Measurements from ENCODE around the gene DGKI. TPM values are rescaled to one million over a fixed set of nuclear protein-coding genes. Genes with fewer than 3 reads are reported as not detected.

DGKI gene
- total RNA-seq, 4 donors from 2014 or later, result 0.02 to 1.8 (median 0.07) TPM; not detected in 1

DNA sequence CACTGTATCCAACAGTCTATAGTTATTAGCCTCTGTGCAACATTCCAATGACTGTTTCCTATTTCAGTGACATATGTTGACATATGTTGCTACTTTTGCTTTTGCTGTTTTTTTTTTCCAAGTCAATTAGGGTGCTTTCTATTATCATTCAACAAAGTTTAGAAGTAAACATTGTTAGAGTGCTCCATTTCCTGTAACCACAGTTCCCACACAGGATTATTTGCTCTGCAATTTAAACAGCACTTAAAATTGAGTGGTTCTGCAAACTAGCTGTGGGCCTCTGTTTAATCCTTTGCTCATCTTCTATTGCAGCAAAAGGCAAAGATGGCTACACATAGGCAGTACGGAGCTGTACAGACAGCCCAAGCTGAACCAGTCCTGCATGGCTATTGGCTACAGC lies 456.7 kb downstream of the DGKI start:
- no peak for TF ChIP-seq POLR2A (IDR thresholded peaks at IDR 0.05)
- TF ChIP-seq, protein P1, sequence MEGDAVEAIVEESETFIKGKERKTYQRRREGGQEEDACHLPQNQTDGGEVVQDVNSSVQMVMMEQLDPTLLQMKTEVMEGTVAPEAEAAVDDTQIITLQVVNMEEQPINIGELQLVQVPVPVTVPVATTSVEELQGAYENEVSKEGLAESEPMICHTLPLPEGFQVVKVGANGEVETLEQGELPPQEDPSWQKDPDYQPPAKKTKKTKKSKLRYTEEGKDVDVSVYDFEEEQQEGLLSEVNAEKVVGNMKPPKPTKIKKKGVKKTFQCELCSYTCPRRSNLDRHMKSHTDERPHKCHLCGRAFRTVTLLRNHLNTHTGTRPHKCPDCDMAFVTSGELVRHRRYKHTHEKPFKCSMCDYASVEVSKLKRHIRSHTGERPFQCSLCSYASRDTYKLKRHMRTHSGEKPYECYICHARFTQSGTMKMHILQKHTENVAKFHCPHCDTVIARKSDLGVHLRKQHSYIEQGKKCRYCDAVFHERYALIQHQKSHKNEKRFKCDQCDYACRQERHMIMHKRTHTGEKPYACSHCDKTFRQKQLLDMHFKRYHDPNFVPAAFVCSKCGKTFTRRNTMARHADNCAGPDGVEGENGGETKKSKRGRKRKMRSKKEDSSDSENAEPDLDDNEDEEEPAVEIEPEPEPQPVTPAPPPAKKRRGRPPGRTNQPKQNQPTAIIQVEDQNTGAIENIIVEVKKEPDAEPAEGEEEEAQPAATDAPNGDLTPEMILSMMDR (IDR thresholded peaks at IDR 0.05 in 4 of 5, conservative IDR thresholded peaks at IDR 0.05 in 1 of 5), result no peak
- in situ Hi-C loops (cut with MboI; ENCODE audit: low sequenced_read_pairs in 4 of 4), result no loop called here
- no peak for ATAC-seq
- Histone ChIP-seq H3K9me3 (no peaks in the 10 kb centered on the region), H3K4me1 (no peaks in the 10 kb centered on the region), H3K36me3 (no peaks in the 10 kb centered on the region), H3K27ac (no peak overlapping the region), H3K4me3 (no peak overlapping the region), H3K27me3 (no peaks in the 10 kb centered on the region)
- intact Hi-C loops (cut with DNase I; ENCODE audit: low total_unique reads), result no loop called here
- no peak for DNase-seq

DNA sequence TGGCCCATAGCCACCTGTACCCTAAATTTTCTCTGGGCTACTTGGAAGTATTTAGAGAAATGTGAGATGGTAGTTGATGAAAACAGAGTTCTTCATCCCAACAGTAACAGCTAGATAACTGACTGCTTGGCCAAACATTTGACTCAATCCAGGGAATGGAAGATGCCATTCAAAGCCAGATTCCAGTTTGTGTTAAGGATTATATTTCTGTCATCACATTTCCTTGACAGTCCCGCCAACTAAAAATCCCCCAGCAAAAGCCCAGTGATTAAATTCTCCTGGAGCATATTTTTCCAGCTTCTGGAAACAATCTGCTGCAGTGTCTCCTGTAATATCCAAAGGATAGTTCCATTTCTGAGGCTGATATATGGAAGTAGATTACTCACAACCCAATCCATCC lies 457.9 kb downstream of the DGKI start:
- DNase-seq, result no peak
- Histone ChIP-seq H3K27me3 (no peaks in the 10 kb centered on the region), H3K36me3 (no peaks in the 10 kb centered on the region), H3K9me3 (no peaks in the 10 kb centered on the region), H3K27ac (no peak overlapping the region), H3K4me3 (no peak overlapping the region), H3K4me1 (no peaks in the 10 kb centered on the region)
- in situ Hi-C loops (cut with MboI; ENCODE audit: low sequenced_read_pairs in 4 of 4) (no loop called here), intact Hi-C loops (cut with DNase I; ENCODE audit: low total_unique reads) (no loop called here)
- ATAC-seq, result no peak
- TF ChIP-seq, protein P1 (IDR thresholded peaks at IDR 0.05 in 4 of 5, conservative IDR thresholded peaks at IDR 0.05 in 1 of 5), result no peak
- TF ChIP-seq POLR2A (IDR thresholded peaks at IDR 0.05), result no peak

DNA sequence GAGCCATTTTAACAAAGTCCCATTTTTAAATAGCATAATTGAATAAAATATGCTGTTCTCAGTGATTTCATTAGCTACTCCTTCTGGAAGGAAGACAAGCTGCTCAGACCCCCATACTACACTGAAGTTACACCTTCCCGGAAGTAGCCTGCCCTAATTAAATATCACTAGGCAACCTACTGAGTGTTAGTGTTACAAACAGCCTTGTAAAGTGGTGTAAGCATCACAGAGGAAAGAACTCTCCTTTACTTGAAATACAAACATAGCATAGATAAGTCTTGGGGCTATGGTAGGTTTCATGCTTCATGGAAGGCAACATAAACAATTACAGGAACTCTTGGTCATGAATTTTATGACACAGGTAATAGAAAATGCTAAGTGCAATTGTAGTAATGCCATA lies 459.8 kb downstream of the DGKI start:
- in situ Hi-C loops (cut with MboI; ENCODE audit: low sequenced_read_pairs in 4 of 4), result no loop called here
- no peak for DNase-seq

DNA sequence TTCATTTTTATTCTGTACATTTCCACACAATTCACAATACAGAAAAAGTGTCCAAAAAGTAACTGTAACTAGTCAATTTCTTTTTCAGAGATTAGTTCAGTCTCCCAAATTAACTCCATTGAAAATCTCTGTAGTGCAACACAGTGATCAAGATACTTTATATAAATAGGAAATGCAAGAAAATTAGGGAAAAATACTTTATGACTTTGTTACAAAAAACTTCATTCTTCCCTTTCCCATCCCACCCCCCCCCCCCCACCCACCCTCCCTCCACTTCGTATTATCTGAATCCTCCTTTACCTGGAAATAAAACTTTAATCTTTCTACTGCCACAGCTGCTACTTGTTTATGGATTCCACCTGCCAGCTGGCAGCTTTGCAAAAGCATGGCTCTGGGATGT lies 465.7 kb downstream of the DGKI start:
- Histone ChIP-seq H3K4me3 (no peak overlapping the region), H3K27ac (no peak overlapping the region), H3K4me1 (no peaks in the 10 kb centered on the region), H3K36me3 (no peaks in the 10 kb centered on the region), H3K9me3 (no peaks in the 10 kb centered on the region), H3K27me3 (no peaks in the 10 kb centered on the region)
- DNase-seq, result no peak
- intact Hi-C loops (cut with DNase I; ENCODE audit: low total_unique reads) (no loop called here), in situ Hi-C loops (cut with MboI; ENCODE audit: low sequenced_read_pairs in 4 of 4) (no loop called here)
- no peak for ATAC-seq
- TF ChIP-seq, protein P1 (IDR thresholded peaks at IDR 0.05 in 4 of 5, conservative IDR thresholded peaks at IDR 0.05 in 1 of 5), result no peak
- no peak for TF ChIP-seq POLR2A (IDR thresholded peaks at IDR 0.05)

More for the DNA sequence above, 459.8 kb downstream of the DGKI start:
- H3K27ac ChIP-seq, result no peak overlapping the region
- H3K9me3 ChIP-seq, result no peaks in the 10 kb centered on the region
- no peaks in the 10 kb centered on the region for H3K4me1 ChIP-seq
- H3K27me3 ChIP-seq, result no peaks in the 10 kb centered on the region
- no peak for TF ChIP-seq POLR2A (IDR thresholded peaks at IDR 0.05)
- TF ChIP-seq, protein P1 (IDR thresholded peaks at IDR 0.05 in 4 of 5, conservative IDR thresholded peaks at IDR 0.05 in 1 of 5), result no peak
- intact Hi-C loops (cut with DNase I; ENCODE audit: low total_unique reads), result no loop called here
- H3K36me3 ChIP-seq, result no peaks in the 10 kb centered on the region
- H3K4me3 ChIP-seq, result no peak overlapping the region
- no peak for ATAC-seq

DNA sequence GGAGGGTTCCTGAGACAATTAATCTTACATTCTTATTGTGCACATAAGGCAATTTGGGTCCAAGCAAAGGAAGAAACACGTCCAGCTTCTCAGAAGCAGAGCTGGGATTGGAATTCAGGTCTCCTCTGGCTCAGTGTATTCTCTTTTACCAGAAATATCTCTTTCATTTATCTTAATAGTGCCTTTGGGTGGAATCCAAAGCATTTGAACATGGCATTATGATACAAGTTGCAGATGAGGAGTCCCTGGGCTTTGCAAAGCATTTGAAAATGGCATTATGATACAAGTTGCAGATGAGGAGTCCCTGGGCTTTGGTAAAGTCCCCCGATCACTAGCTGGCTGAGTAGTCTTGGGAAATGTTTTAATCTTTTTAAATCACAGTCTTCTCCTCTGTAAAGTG lies 473.3 kb downstream of the DGKI start:
- ATAC-seq (no peak), DNase-seq (no peak)
- Histone ChIP-seq H3K36me3 (no peaks in the 10 kb centered on the region), H3K9me3 (no peaks in the 10 kb centered on the region), H3K4me3 (no peak overlapping the region), H3K27ac (no peak overlapping the region), H3K4me1 (no peaks in the 10 kb centered on the region), H3K27me3 (no peaks in the 10 kb centered on the region)
- intact Hi-C loops (cut with DNase I; ENCODE audit: low total_unique reads), result no loop called here
- TF ChIP-seq, protein P1 (IDR thresholded peaks at IDR 0.05 in 4 of 5, conservative IDR thresholded peaks at IDR 0.05 in 1 of 5), result no peak
- no peak for TF ChIP-seq POLR2A (IDR thresholded peaks at IDR 0.05)
- in situ Hi-C loops (cut with MboI; ENCODE audit: low sequenced_read_pairs in 4 of 4), result no loop called here
